ENCODE measurements around the gene EZR. TPM values are rescaled to one million over a fixed set of nuclear protein-coding genes. Genes with fewer than 3 reads are reported as not detected.

Gene EZR
- polyA plus RNA-seq, 1 donor (not counting 4 experiments of a cell fraction or from before 2014, with no cell fraction given): 277 TPM

- Histone ChIP-seq H3K4me1 (ENCODE audit: control insufficient read depth, extremely low read depth, insufficient read depth, low read length) (peaks cover 21% of the 10 kb centered on the region), H4K20me1 (ENCODE audit: control insufficient read depth, extremely low read depth, insufficient read depth, low read length) (no peaks in the 10 kb centered on the region), H3K4me3 (ENCODE audit: control insufficient read depth in 2 of 3, extremely low read depth in 1 of 3, insufficient read depth in 2 of 3, low read depth in 1 of 3, low read length in 3 of 3) (no peak overlapping the region), H2AFZ (ENCODE audit: control insufficient read depth, low read length) (no peak overlapping the region), H3K27me3 (ENCODE audit: control insufficient read depth, extremely low read depth, insufficient read depth, low read length) (no peaks in the 10 kb centered on the region), H3K36me3 (ENCODE audit: control insufficient read depth in 2 of 2, extremely low read depth in 1 of 2, insufficient read depth in 2 of 2, low read length in 2 of 2) (peaks cover 72 to 89% of the 10 kb centered on the region in 2 experiments), H3K27ac (ENCODE audit: control insufficient read depth, insufficient read depth, low read length) (no peak overlapping the region), H3K79me2 (ENCODE audit: control insufficient read depth, insufficient read depth, low read length) (peaks cover 21% of the 10 kb centered on the region), H3K9me3 (ENCODE audit: control insufficient read depth, low read depth, low read length) (no peaks in the 10 kb centered on the region), H3K9ac (ENCODE audit: control insufficient read depth, extremely low read depth, insufficient read depth, low read length) (no peak overlapping the region), H3K9me1 (ENCODE audit: control insufficient read depth, extremely low read depth, insufficient read depth, low read length) (peaks cover 2% of the 10 kb centered on the region), H3K4me2 (ENCODE audit: control insufficient read depth, extremely low read depth, insufficient read depth, low read depth, low read length) (no peak overlapping the region)
- FAIRE-seq (no peak), DNase-seq (ENCODE audit: low read depth, low spot score) (no peak)
- TF ChIP-seq EZH2 (IDR thresholded peaks at IDR 0.05; ENCODE audit: low read length) (no peak), CTCF (optimal IDR thresholded peaks at IDR 0.05 in 1 of 3, IDR thresholded peaks at IDR 0.05 in 1 of 3, conservative IDR thresholded peaks at IDR 0.05 in 1 of 3; ENCODE audit: extremely low read depth in 1 of 3, insufficient read depth in 2 of 3, low read length in 3 of 3) (no peak)
- dilution Hi-C loops (cut with MboI; ENCODE audit: extremely low pct_ligation_motif_present, low sequenced_read_pairs): no loop called here
These were observed 49.9 kb downstream of the EZR start for GRCh38 chr6:158769234-158769770.

- FAIRE-seq: no peak
These were observed 50.7 kb downstream of the EZR start for GRCh38 chr6:158768436-158768835.

More at GRCh38 chr6:158768436-158768835, 50.7 kb downstream of the EZR start:
- Histone ChIP-seq H3K27ac (ENCODE audit: control insufficient read depth, insufficient read depth, low read length) (no peak overlapping the region), H3K4me2 (ENCODE audit: control insufficient read depth, extremely low read depth, insufficient read depth, low read depth, low read length) (no peak overlapping the region), H3K4me3 (ENCODE audit: control insufficient read depth in 2 of 3, extremely low read depth in 1 of 3, insufficient read depth in 2 of 3, low read depth in 1 of 3, low read length in 3 of 3) (no peak overlapping the region), H3K9me1 (ENCODE audit: control insufficient read depth, extremely low read depth, insufficient read depth, low read length) (no peaks in the 10 kb centered on the region), H3K79me2 (ENCODE audit: control insufficient read depth, insufficient read depth, low read length) (peaks cover 18% of the 10 kb centered on the region), H3K9me3 (ENCODE audit: control insufficient read depth, low read depth, low read length) (no peaks in the 10 kb centered on the region), H2AFZ (ENCODE audit: control insufficient read depth, low read length) (no peak overlapping the region), H4K20me1 (ENCODE audit: control insufficient read depth, extremely low read depth, insufficient read depth, low read length) (no peaks in the 10 kb centered on the region), H3K27me3 (ENCODE audit: control insufficient read depth, extremely low read depth, insufficient read depth, low read length) (no peaks in the 10 kb centered on the region), H3K4me1 (ENCODE audit: control insufficient read depth, extremely low read depth, insufficient read depth, low read length) (peaks cover 13% of the 10 kb centered on the region), H3K36me3 (ENCODE audit: control insufficient read depth in 2 of 2, extremely low read depth in 1 of 2, insufficient read depth in 2 of 2, low read length in 2 of 2) (peaks cover 67 to 85% of the 10 kb centered on the region in 2 experiments), H3K9ac (ENCODE audit: control insufficient read depth, extremely low read depth, insufficient read depth, low read length) (no peak overlapping the region)
- no peak for DNase-seq (ENCODE audit: low read depth, low spot score)
- TF ChIP-seq EZH2 (IDR thresholded peaks at IDR 0.05; ENCODE audit: low read length) (no peak), CTCF (optimal IDR thresholded peaks at IDR 0.05 in 1 of 3, IDR thresholded peaks at IDR 0.05 in 1 of 3, conservative IDR thresholded peaks at IDR 0.05 in 1 of 3; ENCODE audit: extremely low read depth in 1 of 3, insufficient read depth in 2 of 3, low read length in 3 of 3) (no peak)
- dilution Hi-C loops (cut with MboI; ENCODE audit: extremely low pct_ligation_motif_present, low sequenced_read_pairs): no loop called here
